ENCODE measurements around the gene KCTD15. TPM values are rescaled to one million over a fixed set of nuclear protein-coding genes. Genes with fewer than 3 reads are reported as not detected.

Gene KCTD15
- total and polyA plus RNA-seq, 10 of the 15 experiments (the other 5 are each of a cell fraction or from before 2014, with no cell fraction given) = not detected

DNA sequence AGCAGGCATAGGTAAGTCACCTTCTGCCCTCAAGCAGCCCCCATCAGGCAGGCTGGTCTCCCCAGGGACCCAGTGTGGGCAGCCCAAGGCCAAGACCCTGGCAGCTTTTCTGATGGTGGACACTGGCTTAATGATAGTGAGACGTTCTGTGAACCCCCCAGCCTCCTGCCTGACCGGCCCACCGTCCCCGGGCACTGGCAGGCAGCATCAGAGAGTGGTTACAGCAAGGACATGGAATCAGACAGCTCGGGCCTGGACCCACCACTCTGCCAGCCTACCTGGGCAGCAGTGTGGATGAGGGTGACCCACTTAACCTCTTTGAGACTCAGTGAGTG, 45.3 kb upstream of the KCTD15 start (continued):
- TF ChIP-seq, protein P1, sequence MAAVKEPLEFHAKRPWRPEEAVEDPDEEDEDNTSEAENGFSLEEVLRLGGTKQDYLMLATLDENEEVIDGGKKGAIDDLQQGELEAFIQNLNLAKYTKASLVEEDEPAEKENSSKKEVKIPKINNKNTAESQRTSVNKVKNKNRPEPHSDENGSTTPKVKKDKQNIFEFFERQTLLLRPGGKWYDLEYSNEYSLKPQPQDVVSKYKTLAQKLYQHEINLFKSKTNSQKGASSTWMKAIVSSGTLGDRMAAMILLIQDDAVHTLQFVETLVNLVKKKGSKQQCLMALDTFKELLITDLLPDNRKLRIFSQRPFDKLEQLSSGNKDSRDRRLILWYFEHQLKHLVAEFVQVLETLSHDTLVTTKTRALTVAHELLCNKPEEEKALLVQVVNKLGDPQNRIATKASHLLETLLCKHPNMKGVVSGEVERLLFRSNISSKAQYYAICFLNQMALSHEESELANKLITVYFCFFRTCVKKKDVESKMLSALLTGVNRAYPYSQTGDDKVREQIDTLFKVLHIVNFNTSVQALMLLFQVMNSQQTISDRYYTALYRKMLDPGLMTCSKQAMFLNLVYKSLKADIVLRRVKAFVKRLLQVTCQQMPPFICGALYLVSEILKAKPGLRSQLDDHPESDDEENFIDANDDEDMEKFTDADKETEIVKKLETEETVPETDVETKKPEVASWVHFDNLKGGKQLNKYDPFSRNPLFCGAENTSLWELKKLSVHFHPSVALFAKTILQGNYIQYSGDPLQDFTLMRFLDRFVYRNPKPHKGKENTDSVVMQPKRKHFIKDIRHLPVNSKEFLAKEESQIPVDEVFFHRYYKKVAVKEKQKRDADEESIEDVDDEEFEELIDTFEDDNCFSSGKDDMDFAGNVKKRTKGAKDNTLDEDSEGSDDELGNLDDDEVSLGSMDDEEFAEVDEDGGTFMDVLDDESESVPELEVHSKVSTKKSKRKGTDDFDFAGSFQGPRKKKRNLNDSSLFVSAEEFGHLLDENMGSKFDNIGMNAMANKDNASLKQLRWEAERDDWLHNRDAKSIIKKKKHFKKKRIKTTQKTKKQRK (IDR thresholded peaks at IDR 0.05; ENCODE audit: low read depth, low read length) = no peak
- no peak for TF ChIP-seq SIN3A (IDR thresholded peaks at IDR 0.05; ENCODE audit: low read depth, low read length)

DNA sequence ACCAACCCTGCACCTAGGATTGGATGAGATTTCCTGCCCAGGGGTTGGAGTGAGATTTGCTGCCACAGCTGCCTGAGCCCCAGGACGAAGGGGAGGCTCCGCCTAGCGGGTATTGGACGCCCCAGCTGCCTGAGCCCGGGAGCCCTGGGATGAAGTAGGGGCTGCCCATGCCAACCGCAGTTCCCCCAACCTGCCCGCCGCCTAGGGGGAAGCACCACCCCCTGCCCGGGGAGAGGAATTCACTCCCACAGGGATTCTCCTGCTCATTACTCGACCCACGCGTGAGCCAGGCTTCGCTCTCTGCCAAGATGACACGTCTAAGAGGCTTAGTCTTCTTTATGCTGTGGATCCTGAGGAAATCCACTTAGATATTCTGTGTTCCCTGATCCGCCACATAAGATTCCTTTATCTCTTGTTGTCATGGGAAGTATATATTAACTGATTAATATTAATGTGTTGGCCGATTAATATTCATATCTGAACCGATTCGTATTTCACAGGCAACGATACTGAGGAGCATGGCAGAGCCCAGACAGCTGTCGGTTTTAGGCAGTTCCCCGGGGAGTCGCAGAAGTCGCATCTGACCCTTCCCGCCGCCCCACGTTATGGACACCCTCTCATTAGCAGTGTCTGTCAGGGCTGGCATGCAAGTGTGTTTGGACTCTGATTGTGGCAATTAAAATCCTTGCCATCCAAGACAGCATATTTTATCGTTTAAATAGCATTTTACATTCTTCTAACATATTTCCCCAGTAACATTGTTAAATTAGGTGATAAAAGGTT, 44.5 kb upstream of the KCTD15 start:
- BruUV-seq (replicated peaks) = no TSS peak
- Histone ChIP-seq H3K36me3 (ENCODE audit: control insufficient read depth in 2 of 2, insufficient read depth in 2 of 2, low read length in 1 of 2) (no peaks in the 10 kb centered on the region), H3K27ac (ENCODE audit: control insufficient read depth, insufficient read depth) (no peak overlapping the region), H3K4me2 (ENCODE audit: control insufficient read depth, insufficient read depth) (no peak overlapping the region), H3K4me3 (no peak overlapping the region), H3K9ac (ENCODE audit: control insufficient read depth, insufficient read depth, low read length) (no peak overlapping the region), H3K27me3 (replicated peaks in 1 of 2; ENCODE audit: control insufficient read depth in 2 of 2, insufficient read depth in 2 of 2, low read length in 1 of 2) (no peaks in the 10 kb centered on the region), H3K9me3 (replicated peaks; ENCODE audit: control insufficient read depth, insufficient read depth, low read length) (no peaks in the 10 kb centered on the region), H4K20me1 (ENCODE audit: control insufficient read depth, insufficient read depth) (no peaks in the 10 kb centered on the region; the same call in 1 of the 2 replicates), H3K4me1 (ENCODE audit: control insufficient read depth, insufficient read depth, low read length) (no peaks in the 10 kb centered on the region), H3K79me2 (ENCODE audit: control insufficient read depth, insufficient read depth, low read length) (no peaks in the 10 kb centered on the region), H2AFZ (ENCODE audit: control insufficient read depth, low read depth, low read length) (no peak overlapping the region)
- POLR2A ChIA-PET = no interaction called here
- CTCF ChIA-PET = no interaction called here
- no peak for FAIRE-seq
- TF ChIP-seq RELA (IDR thresholded peaks at IDR 0.05; ENCODE audit: borderline replicate concordance, partially characterized antibody) = no peak
- TF ChIP-seq PAX8 (IDR thresholded peaks at IDR 0.05) = no peak
- TF ChIP-seq, protein P2, sequence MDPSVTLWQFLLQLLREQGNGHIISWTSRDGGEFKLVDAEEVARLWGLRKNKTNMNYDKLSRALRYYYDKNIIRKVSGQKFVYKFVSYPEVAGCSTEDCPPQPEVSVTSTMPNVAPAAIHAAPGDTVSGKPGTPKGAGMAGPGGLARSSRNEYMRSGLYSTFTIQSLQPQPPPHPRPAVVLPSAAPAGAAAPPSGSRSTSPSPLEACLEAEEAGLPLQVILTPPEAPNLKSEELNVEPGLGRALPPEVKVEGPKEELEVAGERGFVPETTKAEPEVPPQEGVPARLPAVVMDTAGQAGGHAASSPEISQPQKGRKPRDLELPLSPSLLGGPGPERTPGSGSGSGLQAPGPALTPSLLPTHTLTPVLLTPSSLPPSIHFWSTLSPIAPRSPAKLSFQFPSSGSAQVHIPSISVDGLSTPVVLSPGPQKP (IDR thresholded peaks at IDR 0.05; ENCODE audit: low read depth, low read length) = no peak
- no peak for TF ChIP-seq FOXM1 (IDR thresholded peaks at IDR 0.05; ENCODE audit: low read depth, low read length)
- no peak for TF ChIP-seq SIX5 (IDR thresholded peaks at IDR 0.05; ENCODE audit: low read depth, low read length, severe bottlenecking)
- no peak for TF ChIP-seq NRF1 (conservative IDR thresholded peaks at IDR 0.05; ENCODE audit: low read depth, low read length)
- no peak for TF ChIP-seq IKZF2 (IDR thresholded peaks at IDR 0.05)
- TF ChIP-seq SREBF1 (IDR thresholded peaks at IDR 0.05; ENCODE audit: low read length) = no peak
- no peak for TF ChIP-seq PML (IDR thresholded peaks at IDR 0.05; ENCODE audit: low read length)
- TF ChIP-seq CHD4 (IDR thresholded peaks at IDR 0.05) = no peak
- TF ChIP-seq TCF7 (IDR thresholded peaks at IDR 0.05; ENCODE audit: borderline replicate concordance) = no peak
- TF ChIP-seq, protein P3, sequence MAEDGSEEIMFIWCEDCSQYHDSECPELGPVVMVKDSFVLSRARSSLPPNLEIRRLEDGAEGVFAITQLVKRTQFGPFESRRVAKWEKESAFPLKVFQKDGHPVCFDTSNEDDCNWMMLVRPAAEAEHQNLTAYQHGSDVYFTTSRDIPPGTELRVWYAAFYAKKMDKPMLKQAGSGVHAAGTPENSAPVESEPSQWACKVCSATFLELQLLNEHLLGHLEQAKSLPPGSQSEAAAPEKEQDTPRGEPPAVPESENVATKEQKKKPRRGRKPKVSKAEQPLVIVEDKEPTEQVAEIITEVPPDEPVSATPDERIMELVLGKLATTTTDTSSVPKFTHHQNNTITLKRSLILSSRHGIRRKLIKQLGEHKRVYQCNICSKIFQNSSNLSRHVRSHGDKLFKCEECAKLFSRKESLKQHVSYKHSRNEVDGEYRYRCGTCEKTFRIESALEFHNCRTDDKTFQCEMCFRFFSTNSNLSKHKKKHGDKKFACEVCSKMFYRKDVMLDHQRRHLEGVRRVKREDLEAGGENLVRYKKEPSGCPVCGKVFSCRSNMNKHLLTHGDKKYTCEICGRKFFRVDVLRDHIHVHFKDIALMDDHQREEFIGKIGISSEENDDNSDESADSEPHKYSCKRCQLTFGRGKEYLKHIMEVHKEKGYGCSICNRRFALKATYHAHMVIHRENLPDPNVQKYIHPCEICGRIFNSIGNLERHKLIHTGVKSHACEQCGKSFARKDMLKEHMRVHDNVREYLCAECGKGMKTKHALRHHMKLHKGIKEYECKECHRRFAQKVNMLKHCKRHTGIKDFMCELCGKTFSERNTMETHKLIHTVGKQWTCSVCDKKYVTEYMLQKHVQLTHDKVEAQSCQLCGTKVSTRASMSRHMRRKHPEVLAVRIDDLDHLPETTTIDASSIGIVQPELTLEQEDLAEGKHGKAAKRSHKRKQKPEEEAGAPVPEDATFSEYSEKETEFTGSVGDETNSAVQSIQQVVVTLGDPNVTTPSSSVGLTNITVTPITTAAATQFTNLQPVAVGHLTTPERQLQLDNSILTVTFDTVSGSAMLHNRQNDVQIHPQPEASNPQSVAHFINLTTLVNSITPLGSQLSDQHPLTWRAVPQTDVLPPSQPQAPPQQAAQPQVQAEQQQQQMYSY (CRISPR knock-in tag; IDR thresholded peaks at IDR 0.05) = no peak
- 36% methylated on average over 27 of the region's 27 CpGs for WGBS (ENCODE audit: insufficient coverage, insufficient replicate concordance, low lambda C conversion rate, missing lambda C conversion rate)
- ATAC-seq = no peak
- SMC1A ChIA-PET (ENCODE audit: uncharacterized antibody, unreplicated experiment) = no interaction called here
- DNase-seq (ENCODE audit: low read depth, low spot score) = no peak
- RAD21 ChIA-PET (ENCODE audit: unreplicated experiment) = no interaction called here
- intact Hi-C loops (cut with micrococcal nuclease; ENCODE audit: unreplicated experiment) = no loop called here
- in situ Hi-C loops (cut with MboI) = loop anchor here (25.0 kb wide), 1 partner anchor 515 kb away; the partner anchor contains the start of gene SLC7A10

All from GM12878 (cell line).